GM12892 (cell line): ENCODE data around the gene RUBCN.
"Not testable (repeated sequence)": the region's sequence is repeated elsewhere in the genome, so short reads cannot be mapped to it uniquely, and the experiment has no call there.

Source experiments
- POLR2A ChIP-seq: IDR thresholded peaks from 2 replicates; pipeline ENCODE4 v1.6.1; 2011; ENCODE audit warnings: low read depth, low read length, control low read depth
- POLR2AphosphoS5 ChIP-seq: IDR thresholded peaks from 2 replicates; pipeline ENCODE4 v1.6.1; 2011; ENCODE audit warnings: low read depth, low read length, control low read depth

GRCh38 chr3:197666221-197666842, 70.4 kb downstream of the RUBCN start:
- TF ChIP-seq POLR2AphosphoS5, POLR2A: not testable (repeated sequence)
